Esophagus muscularis mucosa (tissue), 4 donors: Measurements from ENCODE around the gene PIK3R5. TPM values are rescaled to one million over a fixed set of nuclear protein-coding genes. Genes with fewer than 3 reads are reported as not detected.
"Not testable (repeated sequence)": the region's sequence is repeated elsewhere in the genome, so short reads cannot be mapped to it uniquely, and the experiment has no call there.

Experiments used
- DNase-seq: peaks from one replicate; pipeline ENCODE4 v3.0.0-alpha.2; 2017; ENCODE audit errors: extremely low spot score
- H3K27ac ChIP-seq, 4 donors: fragments of 200-600 bp; sonication (generic); replicated peaks in 1 of 4; 1 replicate in 3 of 4; 2 replicates in 1 of 4; pipeline ENCODE4 v1.5.1; 2016 to 2019; ENCODE audit warnings: mild to moderate bottlenecking in 1 of 4
- H3K27me3 ChIP-seq, 4 donors: fragments of 200-600 bp; sonication (generic); one replicate each; pipeline versions ENCODE4 v1.5.1 to v1.6.0; 2016 to 2019
- H3K36me3 ChIP-seq, 4 donors: fragments of 200-600 bp; sonication (generic); one replicate each; pipeline ENCODE4 v1.5.1; 2016 to 2019
- H3K4me1 ChIP-seq, 4 donors: fragments of 200-600 bp; sonication (generic); one replicate each; pipeline ENCODE4 v1.5.1; 2016 to 2019
- H3K4me3 ChIP-seq, 4 donors: fragments of 200-600 bp; sonication (generic); 1 replicate in 2 of 4; 2 replicates in 2 of 4; pipeline ENCODE4 v1.5.1; 2016 to 2019; ENCODE audit warnings: mild to moderate bottlenecking in 4 of 4, moderate library complexity in 1 of 4
- H3K9me3 ChIP-seq, 4 donors: fragments of 200-600 bp; sonication (generic); 1 replicate in 3 of 4; 2 replicates in 1 of 4; pipeline ENCODE4 v1.5.1; 2016 to 2019
- EP300 ChIP-seq: sonication (generic); formaldehyde crosslinking; IDR thresholded peaks from one replicate; pipeline ENCODE4 v1.6.1; 2017; ENCODE audit warnings: antibody characterized with exemption
- POLR2A ChIP-seq: fragments of 450-650 bp; IDR thresholded peaks from one replicate; pipeline ENCODE4 v1.6.1; 2017; ENCODE audit warnings: antibody characterized with exemption, moderate library complexity, mild to moderate bottlenecking, low read depth
- POLR2AphosphoS5 ChIP-seq, 2 donors: sonication (generic); formaldehyde crosslinking; IDR thresholded peaks; one replicate each; pipeline ENCODE4 v1.6.1; 2017; ENCODE audit warnings: antibody characterized with exemption in 2 of 2
- WGBS: methylation state at CpG from one replicate; pipeline ENCODE4 v1.1.5; 2018; 5-methylcytosine and 5-hydroxymethylcytosine counted together
- intact Hi-C: fragments of 100-400 bp; cut with DNase I; formaldehyde crosslinking; loops from one replicate; pipeline ENCODE4 v1.15.1; 2023
- total RNA-seq, 4 donors: library from RNA; depleted of rRNA; stranded (reverse); fragments of >200 nt; gene quantifications; one replicate each; pipeline versions ENCODE4 v1.1.0 to v1.2.1, GENCODE V29; 2016
- TF ChIP-seq, protein P1 (sequence below), 3 experiments: fragments of 200-600 bp in 2 of 3; fragments of 450-650 bp in 1 of 3; sonication (generic) in 2 of 3; IDR thresholded peaks; one replicate each; pipeline ENCODE4 v1.5.1; 2017 to 2019; ENCODE audit warnings: antibody characterized with exemption in 3 of 3, mild to moderate bottlenecking in 2 of 3, moderate library complexity in 1 of 3

Gene PIK3R5
- total RNA-seq, 4 donors from 2014 or later = 7.0 to 16.2 (median 9.6) TPM

DNA sequence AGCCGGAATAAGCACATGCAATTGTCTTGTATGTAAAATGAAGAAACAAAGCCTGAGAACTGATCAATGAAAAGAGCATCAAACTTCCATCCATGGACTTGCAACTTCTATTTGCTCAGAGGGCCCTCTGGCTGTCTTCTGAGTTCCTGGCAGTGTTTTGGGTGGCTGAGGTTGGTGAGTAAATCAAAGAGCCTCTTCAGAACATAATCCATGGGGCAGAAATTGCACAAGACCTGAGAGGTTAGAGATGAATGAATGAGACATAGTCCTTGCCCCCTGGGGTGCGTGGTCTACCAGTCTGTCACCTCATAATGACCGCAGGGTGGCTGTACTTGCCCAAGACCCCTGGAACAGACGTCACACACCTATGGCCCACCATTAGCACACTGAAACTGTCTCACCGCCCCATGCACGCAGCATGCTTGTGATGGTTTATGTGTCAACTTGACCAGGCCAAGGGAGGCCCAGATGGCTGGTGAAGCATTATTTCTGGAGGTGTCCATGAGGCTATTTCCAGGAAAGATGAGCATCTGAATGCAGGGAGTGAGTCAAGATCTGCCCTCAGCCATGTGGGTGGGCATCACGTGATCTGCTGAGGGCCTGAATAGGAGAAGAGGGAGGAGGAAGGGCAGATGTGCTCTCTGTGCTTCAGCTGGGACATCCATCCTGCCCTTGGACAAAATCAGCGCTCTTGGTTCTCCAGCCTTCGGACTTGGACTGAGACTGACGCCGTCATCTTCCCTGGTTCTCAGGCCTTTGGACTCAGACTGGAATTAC is 106.3 kb downstream of the PIK3R5 start:
- no peak for DNase-seq
- TF ChIP-seq, protein P1, sequence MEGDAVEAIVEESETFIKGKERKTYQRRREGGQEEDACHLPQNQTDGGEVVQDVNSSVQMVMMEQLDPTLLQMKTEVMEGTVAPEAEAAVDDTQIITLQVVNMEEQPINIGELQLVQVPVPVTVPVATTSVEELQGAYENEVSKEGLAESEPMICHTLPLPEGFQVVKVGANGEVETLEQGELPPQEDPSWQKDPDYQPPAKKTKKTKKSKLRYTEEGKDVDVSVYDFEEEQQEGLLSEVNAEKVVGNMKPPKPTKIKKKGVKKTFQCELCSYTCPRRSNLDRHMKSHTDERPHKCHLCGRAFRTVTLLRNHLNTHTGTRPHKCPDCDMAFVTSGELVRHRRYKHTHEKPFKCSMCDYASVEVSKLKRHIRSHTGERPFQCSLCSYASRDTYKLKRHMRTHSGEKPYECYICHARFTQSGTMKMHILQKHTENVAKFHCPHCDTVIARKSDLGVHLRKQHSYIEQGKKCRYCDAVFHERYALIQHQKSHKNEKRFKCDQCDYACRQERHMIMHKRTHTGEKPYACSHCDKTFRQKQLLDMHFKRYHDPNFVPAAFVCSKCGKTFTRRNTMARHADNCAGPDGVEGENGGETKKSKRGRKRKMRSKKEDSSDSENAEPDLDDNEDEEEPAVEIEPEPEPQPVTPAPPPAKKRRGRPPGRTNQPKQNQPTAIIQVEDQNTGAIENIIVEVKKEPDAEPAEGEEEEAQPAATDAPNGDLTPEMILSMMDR (IDR thresholded peaks at IDR 0.05) = no peak
- Histone ChIP-seq H3K36me3 (no peaks in the 10 kb centered on the region), H3K9me3 (no peaks in the 10 kb centered on the region), H3K27ac (no peak overlapping the region), H3K4me3 (no peak overlapping the region), H3K27me3 (peaks cover 0 to 3% (median 0%) of the 10 kb centered on the region in 4 donors), H3K4me1 (peaks cover 6 to 22% (median 9%) of the 10 kb centered on the region in 4 donors)
- 83% methylated on average over 11 of the region's 11 CpGs for WGBS
- intact Hi-C loops = no loop called here

- peaks cover 6 to 22% (median 9%) of the 10 kb centered on the region in 4 donors for H3K4me1 ChIP-seq
- no peak for TF ChIP-seq POLR2A
- TF ChIP-seq, protein P1 (IDR thresholded peaks at IDR 0.05) = no peak
- no peak for TF ChIP-seq POLR2AphosphoS5 (IDR thresholded peaks at IDR 0.05)
- TF ChIP-seq EP300 = no peak
- H3K27me3 ChIP-seq = peaks cover 0 to 4% (median 0%) of the 10 kb centered on the region in 4 donors
- no peaks in the 10 kb centered on the region for H3K36me3 ChIP-seq
- 25% methylated on average over 5 of the region's 5 CpGs for WGBS
- no peak overlapping the region for H3K27ac ChIP-seq
- no peak for DNase-seq
- no peak overlapping the region for H3K4me3 ChIP-seq
- H3K9me3 ChIP-seq = no peaks in the 10 kb centered on the region
- intact Hi-C loops = no loop called here
Measured at GRCh38 chr17:8857919-8858318, 107.6 kb downstream of the PIK3R5 start.

DNA sequence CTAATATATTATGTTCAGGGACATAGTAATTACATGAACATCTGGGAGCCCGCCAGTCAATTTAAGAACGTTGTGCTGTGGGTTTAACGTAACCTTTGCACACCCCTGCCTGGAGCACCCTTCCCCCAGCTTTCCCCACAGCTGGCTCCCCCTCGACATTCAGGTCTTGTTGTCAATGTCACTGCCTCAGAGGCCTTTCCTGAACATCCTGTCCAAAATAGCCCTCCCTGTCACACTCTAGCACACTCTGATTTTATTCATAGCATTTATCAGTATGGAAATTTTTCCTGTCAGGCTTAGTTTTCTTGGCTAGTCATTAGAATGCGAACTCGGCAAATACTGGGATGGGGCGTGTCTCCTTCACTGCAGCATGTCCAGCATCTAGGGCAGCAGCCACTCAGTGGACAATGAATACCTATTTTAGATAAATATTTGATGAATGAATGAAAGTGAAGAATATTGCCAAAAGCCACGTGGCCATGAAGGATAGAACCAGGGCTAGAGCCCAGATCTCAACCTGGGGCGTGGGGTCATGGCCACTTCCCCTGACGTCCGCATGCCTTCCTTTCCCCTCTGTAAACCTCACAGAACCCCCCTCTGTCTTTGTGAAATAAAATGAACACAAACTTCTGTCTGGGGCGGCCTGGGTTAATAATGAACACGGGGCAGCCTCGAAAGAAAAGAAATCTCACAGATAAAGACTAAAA is 108.5 kb downstream of the PIK3R5 start:
- Histone ChIP-seq H3K4me1 (peaks cover 6 to 22% (median 9%) of the 10 kb centered on the region in 4 donors), H3K4me3 (no peak overlapping the region), H3K36me3 (no peaks in the 10 kb centered on the region), H3K27ac (no peak overlapping the region), H3K9me3 (no peaks in the 10 kb centered on the region), H3K27me3 (peaks cover 0 to 4% (median 0%) of the 10 kb centered on the region in 4 donors)
- intact Hi-C loops = no loop called here
- TF ChIP-seq POLR2A = no peak
- TF ChIP-seq POLR2AphosphoS5 (IDR thresholded peaks at IDR 0.05) = no peak
- no peak for TF ChIP-seq EP300
- TF ChIP-seq, protein P1 (IDR thresholded peaks at IDR 0.05) = no peak
- DNase-seq = no peak
- 39% methylated on average over 14 of the region's 14 CpGs for WGBS

GRCh38 chr17:8856205-8856603 is 109.3 kb downstream of the PIK3R5 start:
- H3K27me3 ChIP-seq, DNase-seq, H3K4me3 ChIP-seq, H3K27ac ChIP-seq, intact Hi-C loops, H3K36me3 ChIP-seq, H3K9me3 ChIP-seq: not testable (repeated sequence)
- H3K4me1 ChIP-seq = peaks cover 6 to 22% (median 9%) of the 10 kb centered on the region in 4 donors
- WGBS = 83% methylated on average over 6 of the region's 6 CpGs

- Histone ChIP-seq H3K36me3 (no peaks in the 10 kb centered on the region), H3K27ac (no peak overlapping the region), H3K4me3 (no peak overlapping the region), H3K27me3 (peaks cover 0 to 10% (median 0%) of the 10 kb centered on the region in 4 donors), H3K4me1 (peaks cover 6 to 22% (median 9%) of the 10 kb centered on the region in 4 donors), H3K9me3 (no peaks in the 10 kb centered on the region)
- no peak for TF ChIP-seq POLR2A
- TF ChIP-seq, protein P1 (IDR thresholded peaks at IDR 0.05) = no peak
- TF ChIP-seq EP300 = no peak
- TF ChIP-seq POLR2AphosphoS5 (IDR thresholded peaks at IDR 0.05) = no peak
- WGBS = 75% methylated on average over 17 of the region's 17 CpGs
- intact Hi-C loops = no loop called here
- DNase-seq = no peak
Measured at GRCh38 chr17:8855477-8856204, 109.9 kb downstream of the PIK3R5 start.
